ENCODE data around the gene STAC3.

Gene STAC3

GRCh38 chr12:57222286-57223190 is 28.4 kb downstream of the STAC3 start:
- no peak for DNase-seq

DNA sequence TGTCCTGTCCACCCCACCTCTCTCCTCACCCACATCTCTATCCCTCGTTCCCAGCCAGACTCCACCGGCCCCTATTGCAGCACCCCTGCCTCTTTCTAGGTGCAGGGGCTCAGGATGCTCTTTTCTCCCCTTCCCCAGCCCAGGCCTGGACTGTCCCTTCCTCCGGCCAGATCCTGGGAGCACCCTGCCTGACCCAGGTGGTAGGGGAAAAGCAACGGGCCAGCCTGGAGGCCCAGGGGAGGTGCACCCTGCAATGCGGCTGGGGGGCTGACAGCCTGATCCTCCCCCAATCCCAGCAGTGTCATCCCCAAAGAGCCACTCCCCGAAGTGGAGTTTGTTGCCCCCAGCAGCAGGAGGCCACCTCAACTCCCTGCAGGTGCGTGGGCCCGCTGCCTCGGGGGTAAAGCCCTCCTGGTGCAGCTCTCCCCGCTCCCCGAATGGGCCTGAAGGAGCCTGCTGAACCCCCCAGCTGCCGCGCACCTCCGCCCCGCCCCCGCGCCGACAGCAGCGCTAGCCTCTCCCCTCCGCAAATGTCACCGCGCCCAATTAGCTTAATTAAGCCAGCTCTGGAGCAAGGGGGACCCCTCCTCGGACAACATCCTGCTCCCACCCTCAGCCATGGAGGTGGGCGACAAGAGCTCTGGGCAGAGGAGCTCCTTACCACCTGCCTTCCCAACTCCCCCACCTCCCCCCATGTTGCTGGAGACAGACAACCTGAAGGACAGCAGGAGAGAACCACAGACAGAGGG is 29.6 kb downstream of the STAC3 start:
- DNase-seq: no peak

GRCh38 chr12:57220770-57221168 is 30.2 kb downstream of the STAC3 start:
- no peak for DNase-seq

DNA sequence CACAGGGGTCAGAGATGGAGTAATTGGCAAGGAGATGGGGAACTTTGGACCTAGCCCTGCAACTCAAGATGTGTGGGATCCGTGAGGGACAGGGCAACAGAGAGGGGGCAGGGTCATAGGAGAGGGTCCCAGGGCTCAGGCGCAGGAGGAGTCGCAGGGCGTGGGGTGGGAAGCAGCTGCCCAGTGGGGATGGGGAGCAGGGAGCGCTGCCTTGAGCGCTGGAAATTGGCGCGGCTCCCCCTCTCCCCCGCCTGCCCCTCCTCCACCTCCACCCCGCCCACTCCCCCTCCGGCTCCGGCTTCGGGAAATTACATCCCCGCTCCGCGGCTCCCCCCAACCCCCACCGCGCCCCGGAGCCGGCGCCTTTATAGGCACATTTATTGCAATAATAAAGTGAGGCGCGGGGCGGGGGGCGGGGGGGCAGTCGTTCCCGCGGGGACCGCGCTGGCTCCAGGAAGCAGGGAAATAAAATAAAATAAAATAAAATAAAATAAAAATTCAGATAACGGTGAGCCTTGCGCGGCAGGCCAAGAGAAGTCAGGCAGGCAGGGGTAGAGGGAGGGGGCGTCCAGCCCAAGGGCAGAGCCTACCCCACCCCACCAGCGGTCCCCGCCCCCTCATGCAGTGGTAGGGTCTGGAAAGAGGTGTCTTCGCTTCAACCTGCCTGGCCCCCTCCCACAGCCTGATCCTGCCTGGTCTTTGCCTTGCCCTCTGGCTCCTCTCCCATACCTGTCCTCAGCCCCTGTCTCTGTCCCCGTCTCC is 30.8 kb downstream of the STAC3 start:
- no peak for DNase-seq

DNA sequence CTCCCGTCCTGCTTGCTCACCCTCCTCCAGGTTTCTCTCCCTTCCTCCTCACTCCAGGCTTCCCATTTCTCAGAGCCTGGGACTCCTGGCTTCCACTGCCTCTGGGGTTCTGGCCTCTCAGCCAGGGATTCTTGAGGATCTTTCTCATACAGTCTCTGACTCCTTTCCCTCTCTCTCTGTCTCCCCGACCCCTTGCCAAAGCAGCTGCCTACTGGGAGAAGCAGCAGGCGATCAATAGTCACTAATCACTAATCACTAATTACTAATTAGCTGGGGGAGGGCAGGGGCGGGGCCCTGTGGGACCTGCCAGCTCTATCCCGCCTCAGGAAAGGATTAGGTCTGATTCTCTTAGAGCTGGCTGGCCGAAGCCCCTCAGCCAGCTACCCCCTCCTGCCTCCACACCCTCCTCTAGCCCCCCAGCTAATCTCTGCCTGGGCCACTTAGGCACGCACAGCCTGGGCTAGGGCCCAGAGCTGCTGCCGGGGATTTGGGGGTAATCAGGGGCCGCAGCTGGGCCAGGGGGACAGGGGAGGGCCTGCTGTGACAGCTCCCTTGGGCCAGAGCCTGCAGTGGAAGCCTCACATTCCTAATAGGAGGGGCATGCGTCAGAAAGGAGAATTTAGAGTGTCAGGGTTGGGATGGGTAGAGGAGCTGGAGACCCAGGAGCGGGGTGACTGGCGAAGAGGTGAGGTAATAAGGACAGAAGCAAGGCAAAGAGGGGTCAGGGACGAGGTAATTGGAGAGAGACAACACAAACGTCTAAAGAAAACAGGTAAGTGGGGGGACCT is 31.6 kb downstream of the STAC3 start:
- DNase-seq: no peak

GRCh38 chr12:57218030-57218853 is 32.7 kb downstream of the STAC3 start:
- DNase-seq: no peak

- no peak for DNase-seq
These were observed 33.8 kb downstream of the STAC3 start for GRCh38 chr12:57216921-57217879.

DNA sequence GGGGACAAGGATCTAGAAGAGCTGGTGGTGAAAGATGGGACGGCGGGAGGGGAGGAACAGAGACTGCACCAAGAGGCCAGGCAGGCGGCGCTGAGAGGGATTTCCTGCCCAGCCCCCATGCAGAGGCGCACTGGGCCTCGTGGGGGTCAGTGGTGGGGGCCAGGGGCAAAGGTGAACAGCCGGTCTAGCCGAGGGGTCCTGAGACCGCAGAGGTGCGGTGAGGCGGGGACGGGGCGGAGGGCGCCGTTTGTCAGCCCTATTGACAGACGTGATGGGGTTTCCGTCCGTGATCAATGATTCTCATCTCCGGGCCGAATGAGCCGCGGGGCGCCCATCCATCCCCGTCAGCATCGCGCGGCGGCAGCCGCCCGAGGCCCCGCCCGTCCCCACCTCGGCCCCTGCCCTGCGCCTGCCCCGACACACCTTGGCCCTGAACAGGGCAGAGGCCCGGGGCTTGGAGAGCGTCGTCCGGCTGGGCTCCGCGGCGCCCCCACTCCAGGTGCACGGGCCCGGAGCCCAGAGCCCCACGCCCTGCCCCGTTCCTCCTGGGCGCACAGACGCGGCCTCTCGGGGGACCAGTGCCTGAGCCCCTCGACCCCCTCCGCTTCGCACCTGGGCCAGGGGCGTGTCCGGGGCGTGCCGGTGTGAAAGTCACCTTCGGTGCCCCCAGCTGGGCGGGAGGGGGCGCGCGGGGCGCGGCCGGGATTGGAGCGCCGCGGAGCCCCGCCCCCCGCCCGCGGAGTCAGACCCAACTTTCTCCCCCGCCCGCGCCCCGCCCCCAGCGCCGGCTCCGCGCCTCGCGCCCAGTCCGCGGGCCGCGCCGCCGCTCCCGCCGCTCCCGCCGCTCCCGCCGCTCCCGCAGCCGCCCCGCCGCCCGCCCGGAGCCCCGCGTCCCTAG is 34.7 kb downstream of the STAC3 start, which contains the start of gene NXPH4:
TSS of gene NXPH4 (plus strand) at position 781 of the 898 bp plus-strand sequence. CDS start 176 bp downstream, outside the sequence.
- DNase-seq: no peak

- no peak for DNase-seq
These were observed 35.3 kb downstream of the STAC3 start for GRCh38 chr12:57215668-57216013.

GRCh38 chr12:57215065-57215464 is 35.9 kb downstream of the STAC3 start:
- DNase-seq: no peak

DNA sequence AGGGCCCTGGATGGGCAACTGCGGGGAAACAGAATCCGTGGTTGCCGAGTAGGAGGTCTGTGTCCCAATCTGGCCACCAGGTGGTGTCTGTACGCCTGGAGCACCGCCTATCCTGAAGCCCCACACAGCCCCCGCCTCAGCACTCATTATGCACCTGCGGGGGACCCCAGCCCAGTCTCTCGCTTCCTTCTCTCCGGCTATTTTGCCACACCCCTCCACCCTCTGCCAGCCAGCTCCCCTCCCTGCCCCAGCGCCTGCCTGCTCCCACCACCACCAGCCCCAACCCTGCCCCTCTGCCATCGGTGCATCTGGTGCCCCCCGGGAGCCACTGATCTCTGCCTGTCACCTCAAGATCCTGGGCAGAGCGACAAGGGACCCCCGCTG is 36.6 kb downstream of the STAC3 start:
- DNase-seq: peak; percentile 57 to 60

GRCh38 chr12:57213763-57214397 is 37.1 kb downstream of the STAC3 start:
- no peak for DNase-seq

GRCh38 chr12:57213058-57213715 is 37.8 kb downstream of the STAC3 start:
- DNase-seq: peak; percentile 70 to 83

DNA sequence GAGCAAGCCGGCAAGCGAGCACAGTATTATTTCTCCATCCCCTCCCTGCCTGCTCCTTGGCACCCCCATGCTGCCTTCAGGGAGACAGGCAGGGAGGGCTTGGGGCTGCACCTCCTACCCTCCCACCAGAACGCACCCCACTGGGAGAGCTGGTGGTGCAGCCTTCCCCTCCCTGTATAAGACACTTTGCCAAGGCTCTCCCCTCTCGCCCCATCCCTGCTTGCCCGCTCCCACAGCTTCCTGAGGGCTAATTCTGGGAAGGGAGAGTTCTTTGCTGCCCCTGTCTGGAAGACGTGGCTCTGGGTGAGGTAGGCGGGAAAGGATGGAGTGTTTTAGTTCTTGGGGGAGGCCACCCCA is 38.3 kb downstream of the STAC3 start:
- no peak for DNase-seq

- no peak for DNase-seq
These were observed 38.9 kb downstream of the STAC3 start for GRCh38 chr12:57211791-57212700.

DNA sequence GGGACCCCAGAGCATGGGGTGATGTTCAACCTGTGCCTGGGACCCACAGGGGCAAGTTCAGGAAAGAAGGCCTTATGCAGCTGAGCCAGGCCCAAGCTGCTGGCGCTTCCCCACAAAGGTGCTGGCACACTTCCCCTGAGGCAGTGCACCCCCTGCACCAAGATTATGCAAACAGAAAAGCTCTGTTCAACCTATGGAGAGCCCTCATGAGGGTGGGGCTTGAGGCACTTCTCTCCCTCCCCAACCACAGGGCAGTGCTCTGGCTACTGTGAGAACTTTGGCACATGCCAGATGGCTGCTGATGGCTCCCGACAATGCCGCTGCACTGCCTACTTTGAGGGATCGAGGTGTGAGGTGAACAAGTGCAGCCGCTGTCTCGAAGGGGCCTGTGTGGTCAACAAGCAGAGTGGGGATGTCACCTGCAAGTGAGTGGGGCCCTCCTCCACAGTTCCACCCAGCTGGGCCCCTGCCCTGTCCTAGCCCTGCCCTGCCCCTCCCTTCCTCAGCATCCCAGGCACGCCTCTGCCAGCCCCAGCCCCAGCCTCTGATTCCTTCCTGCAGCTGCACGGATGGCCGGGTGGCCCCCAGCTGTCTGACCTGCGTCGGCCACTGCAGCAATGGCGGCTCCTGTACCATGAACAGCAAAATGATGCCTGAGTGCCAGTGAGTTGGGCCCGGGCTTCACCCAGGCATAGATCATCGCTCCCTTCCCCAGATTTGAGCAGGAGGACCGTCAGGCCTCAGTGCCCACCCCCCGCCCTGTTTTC is 39.9 kb downstream of the STAC3 start:
- no peak for DNase-seq
